Measurements from ENCODE around the gene FUT2.
"Not testable (repeated sequence)": the region's sequence is repeated elsewhere in the genome, so short reads cannot be mapped to it uniquely, and the experiment has no call there.

FUT2 gene

DNA sequence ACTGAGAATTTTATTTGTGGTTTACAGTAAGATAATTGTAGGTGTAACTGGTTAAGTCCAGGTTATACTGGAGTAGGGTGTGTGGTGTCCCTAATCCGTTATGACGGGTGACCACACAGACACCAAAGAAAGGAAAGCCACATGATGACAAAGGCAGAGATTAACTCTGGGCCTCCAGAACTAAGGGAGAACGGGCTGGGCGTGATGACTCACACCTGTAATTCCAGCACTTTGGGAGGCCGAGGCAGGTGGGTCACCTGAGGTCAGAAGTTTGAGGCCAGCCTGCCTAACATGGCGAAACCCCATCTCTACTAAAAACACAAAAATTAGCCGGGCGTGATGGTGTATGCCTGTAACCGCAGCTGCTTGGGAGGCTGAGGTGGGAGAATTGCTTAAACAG, 10.2 kb upstream of the FUT2 start:
- H3K4me3 ChIP-seq (ENCODE audit: low read depth, low read length) = no peak overlapping the region
- no peak overlapping the region for H2AFZ ChIP-seq
- H3K79me2 ChIP-seq = no peaks in the 10 kb centered on the region
- no peak overlapping the region for H3K9ac ChIP-seq
- no peaks in the 10 kb centered on the region for H3K9me3 ChIP-seq (ENCODE audit: control insufficient read depth, low read length)
- H3K4me1 ChIP-seq = no peaks in the 10 kb centered on the region
- TF ChIP-seq, protein P1, sequence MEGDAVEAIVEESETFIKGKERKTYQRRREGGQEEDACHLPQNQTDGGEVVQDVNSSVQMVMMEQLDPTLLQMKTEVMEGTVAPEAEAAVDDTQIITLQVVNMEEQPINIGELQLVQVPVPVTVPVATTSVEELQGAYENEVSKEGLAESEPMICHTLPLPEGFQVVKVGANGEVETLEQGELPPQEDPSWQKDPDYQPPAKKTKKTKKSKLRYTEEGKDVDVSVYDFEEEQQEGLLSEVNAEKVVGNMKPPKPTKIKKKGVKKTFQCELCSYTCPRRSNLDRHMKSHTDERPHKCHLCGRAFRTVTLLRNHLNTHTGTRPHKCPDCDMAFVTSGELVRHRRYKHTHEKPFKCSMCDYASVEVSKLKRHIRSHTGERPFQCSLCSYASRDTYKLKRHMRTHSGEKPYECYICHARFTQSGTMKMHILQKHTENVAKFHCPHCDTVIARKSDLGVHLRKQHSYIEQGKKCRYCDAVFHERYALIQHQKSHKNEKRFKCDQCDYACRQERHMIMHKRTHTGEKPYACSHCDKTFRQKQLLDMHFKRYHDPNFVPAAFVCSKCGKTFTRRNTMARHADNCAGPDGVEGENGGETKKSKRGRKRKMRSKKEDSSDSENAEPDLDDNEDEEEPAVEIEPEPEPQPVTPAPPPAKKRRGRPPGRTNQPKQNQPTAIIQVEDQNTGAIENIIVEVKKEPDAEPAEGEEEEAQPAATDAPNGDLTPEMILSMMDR (IDR thresholded peaks at IDR 0.05) = no peak
- H3K27me3 ChIP-seq (ENCODE audit: control insufficient read depth, insufficient read depth, low read length) = no peaks in the 10 kb centered on the region
- H3K27ac ChIP-seq = no peak overlapping the region
- no peaks in the 10 kb centered on the region for H3K36me3 ChIP-seq (ENCODE audit: control insufficient read depth, insufficient read depth, low read length)
- H3K4me2 ChIP-seq (ENCODE audit: low read length) = no peak overlapping the region

GRCh38 chr19:48686088-48686487, 9.7 kb upstream of the FUT2 start:
- no peaks in the 10 kb centered on the region for H3K79me2 ChIP-seq
- H3K4me2 ChIP-seq (ENCODE audit: low read length) = no peak overlapping the region
- no peaks in the 10 kb centered on the region for H3K36me3 ChIP-seq (ENCODE audit: control insufficient read depth, insufficient read depth, low read length)
- no peak overlapping the region for H2AFZ ChIP-seq
- H3K27me3 ChIP-seq (ENCODE audit: control insufficient read depth, insufficient read depth, low read length) = no peaks in the 10 kb centered on the region
- no peaks in the 10 kb centered on the region for H3K4me1 ChIP-seq
- H3K4me3 ChIP-seq (ENCODE audit: low read depth, low read length) = no peak overlapping the region
- H3K9ac ChIP-seq = no peak overlapping the region
- TF ChIP-seq, protein P1 (IDR thresholded peaks at IDR 0.05) = no peak
- H3K9me3 ChIP-seq (ENCODE audit: control insufficient read depth, low read length) = no peaks in the 10 kb centered on the region
- H3K27ac ChIP-seq = no peak overlapping the region

DNA sequence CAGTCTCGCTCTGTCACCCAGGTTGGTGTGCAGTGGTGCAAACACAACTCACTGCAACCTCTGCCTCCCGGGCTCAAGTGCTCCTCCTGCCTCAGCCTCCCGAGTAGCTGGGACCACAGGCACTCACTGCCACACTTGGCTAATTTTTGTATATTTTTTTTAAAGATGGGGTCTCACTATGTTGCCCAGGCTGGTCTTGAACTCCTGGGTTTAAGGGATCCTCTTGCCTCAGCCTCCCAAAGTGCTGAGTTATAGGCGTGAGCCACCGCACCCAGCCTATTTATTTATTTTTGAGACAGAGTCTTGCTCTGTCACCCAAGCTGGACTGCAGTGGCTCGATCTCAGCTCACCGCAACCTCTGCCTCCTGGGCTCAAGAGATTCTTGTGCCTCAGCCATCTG, 9.1 kb upstream of the FUT2 start:
- H3K27me3 ChIP-seq (ENCODE audit: control insufficient read depth, insufficient read depth, low read length); H3K4me1 ChIP-seq; H3K27ac ChIP-seq; H3K9ac ChIP-seq; H3K4me3 ChIP-seq (ENCODE audit: low read depth, low read length); H3K4me2 ChIP-seq (ENCODE audit: low read length); H2AFZ ChIP-seq; H3K9me3 ChIP-seq (ENCODE audit: control insufficient read depth, low read length); H3K79me2 ChIP-seq; H3K36me3 ChIP-seq (ENCODE audit: control insufficient read depth, insufficient read depth, low read length): not testable (repeated sequence)

DNA sequence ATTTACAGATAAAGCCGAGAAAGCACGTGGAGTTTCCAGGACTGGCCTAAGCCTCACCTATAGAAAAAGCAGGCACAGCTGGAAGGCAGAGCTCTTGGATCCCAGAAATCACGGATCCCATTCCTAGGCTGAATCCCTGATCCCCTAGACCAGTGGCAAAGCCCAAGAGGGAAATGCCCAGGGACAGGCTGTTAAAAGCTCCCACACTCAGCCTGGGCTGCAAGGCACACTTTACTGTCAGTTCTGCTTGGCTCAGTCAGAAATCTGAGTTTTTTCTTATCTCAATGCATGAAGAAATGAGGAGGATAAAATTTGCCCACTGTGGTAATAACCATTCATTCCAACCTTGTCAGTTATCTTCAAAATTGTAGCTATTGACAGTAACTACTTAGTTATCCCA, 8.0 kb upstream of the FUT2 start:
- Histone ChIP-seq H3K9me3 (ENCODE audit: control insufficient read depth, low read length) (no peaks in the 10 kb centered on the region), H3K4me1 (no peaks in the 10 kb centered on the region), H2AFZ (no peak overlapping the region), H3K79me2 (no peaks in the 10 kb centered on the region), H3K36me3 (ENCODE audit: control insufficient read depth, insufficient read depth, low read length) (no peaks in the 10 kb centered on the region), H3K27me3 (ENCODE audit: control insufficient read depth, insufficient read depth, low read length) (no peaks in the 10 kb centered on the region), H3K27ac (no peak overlapping the region), H3K4me2 (ENCODE audit: low read length) (no peak overlapping the region), H3K9ac (no peak overlapping the region), H3K4me3 (ENCODE audit: low read depth, low read length) (no peak overlapping the region)
- TF ChIP-seq, protein P1 (IDR thresholded peaks at IDR 0.05) = no peak

DNA sequence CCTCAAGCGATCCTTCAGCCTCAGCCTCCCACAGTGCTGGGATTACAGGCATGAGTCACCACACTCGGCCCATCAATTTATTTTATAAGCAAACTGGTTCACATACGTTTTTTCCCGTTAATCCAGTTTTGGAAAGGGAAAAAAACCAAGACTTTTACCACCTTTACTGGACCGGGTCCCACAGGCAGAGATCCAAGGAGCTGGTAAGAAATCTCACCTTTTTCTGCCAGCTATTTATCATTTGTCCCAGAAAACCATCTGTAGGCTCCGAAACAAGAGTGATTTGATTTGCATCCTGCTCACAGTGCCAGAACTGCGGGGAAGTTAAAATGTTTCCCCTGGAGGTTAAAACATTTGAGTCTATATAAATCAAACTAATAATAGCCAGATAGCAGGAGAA, 6.3 kb upstream of the FUT2 start:
- TF ChIP-seq, protein P1 (IDR thresholded peaks at IDR 0.05) = no peak
- Histone ChIP-seq H3K9me3 (ENCODE audit: control insufficient read depth, low read length) (no peaks in the 10 kb centered on the region), H3K36me3 (ENCODE audit: control insufficient read depth, insufficient read depth, low read length) (no peaks in the 10 kb centered on the region), H3K4me1 (no peaks in the 10 kb centered on the region), H2AFZ (no peak overlapping the region), H3K9ac (no peak overlapping the region), H3K4me2 (ENCODE audit: low read length) (no peak overlapping the region), H3K27ac (no peak overlapping the region), H3K4me3 (ENCODE audit: low read depth, low read length) (no peak overlapping the region), H3K79me2 (no peaks in the 10 kb centered on the region), H3K27me3 (ENCODE audit: control insufficient read depth, insufficient read depth, low read length) (no peaks in the 10 kb centered on the region)

DNA sequence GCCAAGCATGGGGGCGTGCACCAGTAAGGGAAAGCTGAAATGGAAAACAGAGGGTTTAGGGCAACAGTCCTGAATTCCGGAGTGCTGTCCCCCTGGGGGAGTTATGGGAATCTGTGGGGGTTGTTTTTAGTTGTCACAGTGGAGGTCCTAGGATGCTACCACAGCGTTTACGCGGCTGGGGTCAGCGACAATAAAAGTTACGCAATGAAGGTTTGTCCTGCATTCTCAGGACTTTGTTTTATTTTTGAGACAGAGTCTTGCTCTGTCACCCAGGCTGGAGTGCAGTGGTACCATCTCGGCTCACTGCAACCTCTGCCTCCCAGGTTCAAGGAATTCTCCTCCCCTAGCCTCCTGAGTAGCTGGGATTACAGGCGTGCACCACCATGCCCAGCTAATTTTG, 2.1 kb upstream of the FUT2 start:
- H3K27ac ChIP-seq; H3K9ac ChIP-seq; H3K27me3 ChIP-seq (ENCODE audit: control insufficient read depth, insufficient read depth, low read length); H3K79me2 ChIP-seq; H3K9me3 ChIP-seq (ENCODE audit: control insufficient read depth, low read length); H3K4me3 ChIP-seq (ENCODE audit: low read depth, low read length); H3K36me3 ChIP-seq (ENCODE audit: control insufficient read depth, insufficient read depth, low read length); H3K4me1 ChIP-seq; H3K4me2 ChIP-seq (ENCODE audit: low read length); H2AFZ ChIP-seq: not testable (repeated sequence)

Measured in parathyroid adenoma (tissue), 2 donors.